Right ventricle myocardium inferior (tissue), 1 donor: Measurements from ENCODE around the gene KCNK6. TPM values are rescaled to one million over a fixed set of nuclear protein-coding genes. Genes with fewer than 3 reads are reported as not detected.

Source experiments
- ATAC-seq: fragments of 200-7000 bp; cut with Tn5 transposase; one replicate; pipeline ENCODE4 v1.9.1; 2020; ENCODE audit warnings: mild to moderate bottlenecking, moderate library complexity
- DNase-seq: peaks from one replicate; pipeline ENCODE4 v3.0.0; 2021; ENCODE audit errors: missing footprints
- intact Hi-C: fragments of 100-400 bp; cut with DNase I; formaldehyde crosslinking; loops from one replicate; pipeline ENCODE4 v1.11.0; 2022
- long read RNA-seq: library from polyadenylated mRNA; unstranded; transcript quantifications from one replicate; pipeline ENCODE4 v2.0.0, GENCODE V29; 2021
- total RNA-seq: library from RNA; stranded (reverse); fragmentation: NEBNext Ultra II Directional; extraction: Animal tissue kit (Norgen Biotek cat#: 25700); gene quantifications from one replicate; pipeline ENCODE4 v1.2.1, GENCODE V29; 2021
- donor health status: DM: no; HTN: yes; CAD: no; lungs with severe emphysema.

KCNK6 gene
- total RNA-seq: 7.2 TPM
- long read RNA-seq, full-length matches to known transcripts: 2 of 4 reads
- long read RNA-seq, partial matches to known transcripts: 0 of 4 reads
- long read RNA-seq, other reads (novel, unspliced or antisense): 2 of 4 reads

- no peak for ATAC-seq
- intact Hi-C loops: loop anchor here (5.0 kb wide), 2 partner anchors 42 to 67 kb away; no protein-coding TSS in a partner anchor
- peak; percentile 76 for DNase-seq
These were observed at the start of gene KCNK6 for GRCh38 chr19:38319421-38320258. Gene KCNK6, plus strand, starts transcription at chr19:38319845. Its CDS starts 106 bp downstream, at chr19:38319951.

GRCh38 chr19:38270587-38271167 is 49.0 kb upstream of the KCNK6 start:
- ATAC-seq (no peak), DNase-seq (no peak)
- intact Hi-C loops: no loop called here

GRCh38 chr19:38273499-38273898 is 46.1 kb upstream of the KCNK6 start:
- intact Hi-C loops: no loop called here
- DNase-seq (no peak), ATAC-seq (no peak)

- peak; percentile 33 for ATAC-seq
These were observed 44.9 kb upstream of the KCNK6 start for GRCh38 chr19:38274739-38275138.

GRCh38 chr19:38276942-38277517 is 42.6 kb upstream of the KCNK6 start:
- intact Hi-C loops: loop anchor here (5.0 kb wide), 1 partner anchor 40 kb away; the partner anchor contains the start of genes KCNK6 and YIF1B
- no peak for DNase-seq
- ATAC-seq: no peak

More at GRCh38 chr19:38274739-38275138, 44.9 kb upstream of the KCNK6 start:
- intact Hi-C loops: loop anchor here (5.0 kb wide), 1 partner anchor 43 kb away; the partner anchor contains the start of genes KCNK6 and YIF1B
- no peak for DNase-seq

- DNase-seq (no peak), ATAC-seq (no peak)
- intact Hi-C loops: loop anchor here (5.0 kb wide), 1 partner anchor 40 kb away; the partner anchor contains the start of genes KCNK6 and YIF1B
These were observed 42.1 kb upstream of the KCNK6 start for GRCh38 chr19:38277549-38277948.

GRCh38 chr19:38277969-38278680 is 41.5 kb upstream of the KCNK6 start:
- peak; percentile 82 for ATAC-seq
- no peak for DNase-seq
- intact Hi-C loops: loop anchor here (5.0 kb wide), 1 partner anchor 39 kb away; the partner anchor contains the start of genes KCNK6 and YIF1B

GRCh38 chr19:38278751-38279150 is 40.9 kb upstream of the KCNK6 start:
- intact Hi-C loops: loop anchor here (5.0 kb wide), 1 partner anchor 39 kb away; the partner anchor contains the start of genes KCNK6 and YIF1B
- ATAC-seq (no peak), DNase-seq (no peak)

GRCh38 chr19:38280030-38280921 is 39.4 kb upstream of the KCNK6 start:
- intact Hi-C loops: no loop called here
- no peak for ATAC-seq
- no peak for DNase-seq

GRCh38 chr19:38281811-38282566 is 37.7 kb upstream of the KCNK6 start:
- ATAC-seq (no peak), DNase-seq (no peak)
- intact Hi-C loops: no loop called here

- DNase-seq: no peak
- intact Hi-C loops: no loop called here
- no peak for ATAC-seq
These were observed 36.4 kb upstream of the KCNK6 start for GRCh38 chr19:38283271-38283670.

- DNase-seq (no peak), ATAC-seq (no peak)
- intact Hi-C loops: no loop called here
These were observed 35.2 kb upstream of the KCNK6 start for GRCh38 chr19:38284422-38284821.

- DNase-seq (no peak), ATAC-seq (no peak)
- intact Hi-C loops: no loop called here
These were observed 34.1 kb upstream of the KCNK6 start for GRCh38 chr19:38285567-38285966.

- no peak for DNase-seq
- intact Hi-C loops: no loop called here
- peak; percentile 36 for ATAC-seq
These were observed 32.0 kb upstream of the KCNK6 start for GRCh38 chr19:38287604-38288003.

GRCh38 chr19:38288123-38288855 is 31.4 kb upstream of the KCNK6 start:
- ATAC-seq (no peak), DNase-seq (no peak)
- intact Hi-C loops: no loop called here

GRCh38 chr19:38289955-38290354 is 29.7 kb upstream of the KCNK6 start:
- ATAC-seq: no peak

More at GRCh38 chr19:38289955-38290354, 29.7 kb upstream of the KCNK6 start:
- intact Hi-C loops: no loop called here
- DNase-seq: no peak
